Fibroblast of lung (primary cell): Measurements from ENCODE around the gene MLLT10. TPM values are rescaled to one million over a fixed set of nuclear protein-coding genes. Genes with fewer than 3 reads are reported as not detected.
A peak's percentile ranks its signal among the peaks of the same experiment; 100 is the strongest.

ENCODE experiments used
- DNase-seq, 2 donors: peaks; one replicate each; pipeline versions ENCODE4 v3.0.0 to v3.0.0-alpha.2; 2010; ENCODE audit warnings: low read depth in 2 of 2
- H2AFZ ChIP-seq: 2 replicates; pipeline ENCODE4 v1.5.1; 2012; ENCODE audit warnings: low read length, control low read depth, inconsistent platforms
- H3K27ac ChIP-seq: 2 replicates; pipeline ENCODE4 v1.5.1; 2011; ENCODE audit warnings: low read length, control low read depth; ENCODE audit not compliant: insufficient read depth
- H3K27me3 ChIP-seq: 2 replicates; pipeline ENCODE4 v1.5.1; 2011; ENCODE audit warnings: mild to moderate bottlenecking, low read length; ENCODE audit not compliant: control insufficient read depth, insufficient read depth
- H3K36me3 ChIP-seq: 2 replicates; pipeline ENCODE4 v1.5.1; 2011; ENCODE audit warnings: low read length; ENCODE audit not compliant: control insufficient read depth, insufficient read depth
- H3K4me1 ChIP-seq: 2 replicates; pipeline ENCODE4 v1.5.1; 2011; ENCODE audit warnings: low read length; ENCODE audit not compliant: control insufficient read depth, insufficient read depth; ENCODE audit errors: extremely low read depth
- H3K4me2 ChIP-seq: 2 replicates; pipeline ENCODE4 v1.5.1; 2011; ENCODE audit warnings: low read length, control low read depth; ENCODE audit not compliant: insufficient read depth; ENCODE audit errors: extremely low read depth
- H3K4me3 ChIP-seq, 4 experiments: fragments of 200-600 bp in 1 of 4; sonication (generic) in 1 of 4; replicated peaks in 1 of 4; 2 replicates each; pipeline ENCODE4 v1.5.1; 2011 to 2016; ENCODE audit warnings: low read length in 4 of 4, low read depth in 3 of 4, mild to moderate bottlenecking in 3 of 4, control low read depth in 2 of 4, inconsistent platforms in 1 of 4, mixed read lengths in 1 of 4; ENCODE audit not compliant: insufficient read depth in 1 of 4; ENCODE audit errors: control extremely low read depth in 1 of 4
- H3K79me2 ChIP-seq: 2 replicates; pipeline ENCODE4 v1.5.1; 2012; ENCODE audit warnings: mild to moderate bottlenecking, low read length, inconsistent platforms; ENCODE audit not compliant: control insufficient read depth, insufficient read depth
- H3K9ac ChIP-seq: 2 replicates; pipeline ENCODE4 v1.5.1; 2011; ENCODE audit warnings: mild to moderate bottlenecking, low read length, control low read depth; ENCODE audit not compliant: insufficient read depth
- H3K9me3 ChIP-seq: 2 replicates; pipeline ENCODE4 v1.5.1; 2012; ENCODE audit warnings: low read depth, low read length; ENCODE audit not compliant: control insufficient read depth, insufficient read depth
- H4K20me1 ChIP-seq: 2 replicates; pipeline ENCODE4 v1.5.1; 2011; ENCODE audit warnings: low read length; ENCODE audit not compliant: control insufficient read depth, insufficient read depth; ENCODE audit errors: extremely low read depth
- EZH2 ChIP-seq: IDR thresholded peaks from 2 replicates; pipeline ENCODE4 v1.5.1; 2012; ENCODE audit warnings: low read length, control low read depth, mild to moderate bottlenecking; ENCODE audit errors: missing control alignments
- polyA plus RNA-seq, 2 donors: library from polyadenylated mRNA; depleted of rRNA in 1 of 2; stranded (reverse) in 1 of 2; unstranded in 1 of 2; fragments of >200 nt; gene quantifications; 2 replicates each; pipeline ENCODE4 v1.2.1, GENCODE V29; 2011 to 2012; ENCODE audit warnings: missing spikeins in 1 of 2
- total RNA-seq: library from RNA; depleted of rRNA; stranded (reverse); fragments of >200 nt; gene quantifications from 2 replicates; pipeline ENCODE4 v1.2.1, GENCODE V29; 2014
- TF ChIP-seq, protein P1 (sequence below), 2 donors: IDR thresholded peaks in 1 of 2; conservative IDR thresholded peaks in 1 of 2; 1 replicate in 1 of 2; 2 replicates in 1 of 2; pipeline ENCODE4 v1.5.1; 2011 to 2012; ENCODE audit warnings: low read length in 2 of 2, control low read depth in 1 of 2, inconsistent platforms in 1 of 2, low read depth in 1 of 2, mild to moderate bottlenecking in 1 of 2

MLLT10 gene
- total and polyA plus RNA-seq, 2 donors (not counting 1 experiment from before 2014, with no cell fraction given): 25.6 to 56.3 TPM

DNA sequence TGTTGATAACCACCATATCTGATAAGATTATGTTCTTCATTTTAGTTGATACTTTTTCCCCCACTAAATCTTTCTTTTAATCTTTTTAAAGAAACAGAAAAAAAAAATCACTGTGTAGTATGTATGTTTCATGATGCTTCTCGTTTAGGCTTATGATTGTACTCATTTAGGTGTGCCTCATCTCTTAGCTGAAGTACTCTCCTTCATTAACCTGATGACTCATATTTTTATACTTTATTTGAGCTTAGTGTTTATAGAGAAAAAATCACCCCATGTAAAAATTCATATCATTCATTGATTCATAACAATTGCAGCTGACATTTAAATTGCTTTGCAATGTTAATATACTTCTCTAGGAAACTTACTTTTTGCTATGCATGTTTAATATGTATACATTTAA is 158.9 kb downstream of the MLLT10 start:
- TF ChIP-seq, protein P1, sequence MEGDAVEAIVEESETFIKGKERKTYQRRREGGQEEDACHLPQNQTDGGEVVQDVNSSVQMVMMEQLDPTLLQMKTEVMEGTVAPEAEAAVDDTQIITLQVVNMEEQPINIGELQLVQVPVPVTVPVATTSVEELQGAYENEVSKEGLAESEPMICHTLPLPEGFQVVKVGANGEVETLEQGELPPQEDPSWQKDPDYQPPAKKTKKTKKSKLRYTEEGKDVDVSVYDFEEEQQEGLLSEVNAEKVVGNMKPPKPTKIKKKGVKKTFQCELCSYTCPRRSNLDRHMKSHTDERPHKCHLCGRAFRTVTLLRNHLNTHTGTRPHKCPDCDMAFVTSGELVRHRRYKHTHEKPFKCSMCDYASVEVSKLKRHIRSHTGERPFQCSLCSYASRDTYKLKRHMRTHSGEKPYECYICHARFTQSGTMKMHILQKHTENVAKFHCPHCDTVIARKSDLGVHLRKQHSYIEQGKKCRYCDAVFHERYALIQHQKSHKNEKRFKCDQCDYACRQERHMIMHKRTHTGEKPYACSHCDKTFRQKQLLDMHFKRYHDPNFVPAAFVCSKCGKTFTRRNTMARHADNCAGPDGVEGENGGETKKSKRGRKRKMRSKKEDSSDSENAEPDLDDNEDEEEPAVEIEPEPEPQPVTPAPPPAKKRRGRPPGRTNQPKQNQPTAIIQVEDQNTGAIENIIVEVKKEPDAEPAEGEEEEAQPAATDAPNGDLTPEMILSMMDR (conservative IDR thresholded peaks at IDR 0.05 in 1 of 2, IDR thresholded peaks at IDR 0.05 in 1 of 2; ENCODE audit: low read depth in 1 of 2, low read length in 2 of 2): no peak
- TF ChIP-seq EZH2: no peak
- Histone ChIP-seq H3K27ac (no peak overlapping the region), H3K27me3 (no peaks in the 10 kb centered on the region), H3K9me3 (no peaks in the 10 kb centered on the region), H2AFZ (no peak overlapping the region), H3K4me1 (no peaks in the 10 kb centered on the region), H3K4me2 (no peak overlapping the region), H3K9ac (no peak overlapping the region), H3K4me3 (no peak overlapping the region), H3K79me2 (no peaks in the 10 kb centered on the region), H3K36me3 (no peaks in the 10 kb centered on the region), H4K20me1 (no peaks in the 10 kb centered on the region)
- DNase-seq: no peak

DNA sequence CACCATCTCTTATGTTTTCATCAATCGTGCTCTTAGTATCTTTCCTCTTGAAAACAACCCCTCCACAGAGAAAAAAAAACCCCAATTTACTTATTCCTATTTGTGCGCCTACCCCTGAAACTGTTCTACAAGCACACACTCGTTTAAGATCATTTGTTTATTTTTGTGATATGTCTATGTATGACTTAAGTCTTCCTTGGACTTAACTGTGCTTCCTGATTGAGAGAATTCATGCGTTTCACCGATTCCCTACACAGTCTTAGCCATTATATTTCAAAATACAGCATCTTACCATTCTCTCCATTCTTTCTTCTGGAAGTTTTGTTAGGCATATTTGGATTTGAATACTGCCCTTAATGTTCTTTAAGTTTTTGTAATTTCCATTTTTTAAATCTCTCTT is 159.4 kb downstream of the MLLT10 start:
- Histone ChIP-seq H3K4me2 (no peak overlapping the region), H4K20me1 (no peaks in the 10 kb centered on the region), H3K27ac (no peak overlapping the region), H3K36me3 (no peaks in the 10 kb centered on the region), H3K4me3 (no peak overlapping the region), H2AFZ (no peak overlapping the region), H3K79me2 (peaks cover 2% of the 10 kb centered on the region), H3K27me3 (no peaks in the 10 kb centered on the region), H3K9me3 (no peaks in the 10 kb centered on the region), H3K9ac (no peak overlapping the region), H3K4me1 (no peaks in the 10 kb centered on the region)
- DNase-seq: no peak
- no peak for TF ChIP-seq EZH2
- TF ChIP-seq, protein P1 (conservative IDR thresholded peaks at IDR 0.05 in 1 of 2, IDR thresholded peaks at IDR 0.05 in 1 of 2; ENCODE audit: low read depth in 1 of 2, low read length in 2 of 2): no peak

DNA sequence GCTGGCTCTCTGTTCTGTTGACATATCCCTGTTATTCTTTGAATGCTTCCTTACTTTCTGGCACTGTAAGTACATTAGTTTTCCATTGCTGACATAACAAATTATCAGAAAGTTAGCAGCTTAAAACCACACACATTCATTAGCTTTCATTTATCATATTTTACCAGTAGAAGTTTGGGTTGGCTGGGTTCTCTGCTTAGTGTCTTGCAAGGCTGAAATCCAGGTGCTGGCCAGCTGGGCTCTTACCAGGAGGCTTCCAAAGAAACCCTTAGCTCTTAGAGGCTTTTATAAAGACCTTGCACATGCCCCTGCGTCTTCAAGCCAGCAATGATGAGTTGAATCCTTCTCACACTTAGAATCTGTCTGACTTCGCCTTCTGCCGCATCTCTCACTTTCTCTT is 160.6 kb downstream of the MLLT10 start:
- peak; percentile 69 to 95 for DNase-seq
- Histone ChIP-seq H3K79me2 (peaks cover 2% of the 10 kb centered on the region), H3K4me3 (no peak overlapping the region), H3K9ac (no peak overlapping the region), H3K27me3 (no peaks in the 10 kb centered on the region), H3K4me1 (no peaks in the 10 kb centered on the region), H2AFZ (no peak overlapping the region), H4K20me1 (no peaks in the 10 kb centered on the region), H3K4me2 (no peak overlapping the region), H3K27ac (no peak overlapping the region), H3K9me3 (no peaks in the 10 kb centered on the region), H3K36me3 (no peaks in the 10 kb centered on the region)
- TF ChIP-seq EZH2: no peak
- TF ChIP-seq, protein P1 (conservative IDR thresholded peaks at IDR 0.05 in 1 of 2, IDR thresholded peaks at IDR 0.05 in 1 of 2; ENCODE audit: low read depth in 1 of 2, low read length in 2 of 2): no peak
